AG10803 (cell line): ENCODE measurements around the gene UBAC1.

Source experiments
- DNase-seq: peaks from one replicate; pipeline ENCODE4 v3.0.0; 2010; ENCODE audit warnings: low read depth
- H3K4me3 ChIP-seq: 2 replicates; pipeline ENCODE4 v1.5.1; 2011; ENCODE audit warnings: mild to moderate bottlenecking, low read length, control low read depth
- CTCF ChIP-seq: conservative IDR thresholded peaks from 2 replicates; pipeline ENCODE4 v1.5.1; 2011; ENCODE audit warnings: mild to moderate bottlenecking, low read length, control low read depth, inconsistent platforms

The UBAC1 gene

GRCh38 chr9:135961277-135961715, at the start of gene UBAC1:
UBAC1 (minus strand) TSS chr9:135961373; CDS start chr9:135961162, 211 bp downstream.
- H3K4me3 ChIP-seq = peak within 1 kb of the TSS; percentile 75
- DNase-seq = peak; percentile 92
- TF ChIP-seq CTCF = peak; percentile 21; the same call in 1 of the 2 replicates

DNA sequence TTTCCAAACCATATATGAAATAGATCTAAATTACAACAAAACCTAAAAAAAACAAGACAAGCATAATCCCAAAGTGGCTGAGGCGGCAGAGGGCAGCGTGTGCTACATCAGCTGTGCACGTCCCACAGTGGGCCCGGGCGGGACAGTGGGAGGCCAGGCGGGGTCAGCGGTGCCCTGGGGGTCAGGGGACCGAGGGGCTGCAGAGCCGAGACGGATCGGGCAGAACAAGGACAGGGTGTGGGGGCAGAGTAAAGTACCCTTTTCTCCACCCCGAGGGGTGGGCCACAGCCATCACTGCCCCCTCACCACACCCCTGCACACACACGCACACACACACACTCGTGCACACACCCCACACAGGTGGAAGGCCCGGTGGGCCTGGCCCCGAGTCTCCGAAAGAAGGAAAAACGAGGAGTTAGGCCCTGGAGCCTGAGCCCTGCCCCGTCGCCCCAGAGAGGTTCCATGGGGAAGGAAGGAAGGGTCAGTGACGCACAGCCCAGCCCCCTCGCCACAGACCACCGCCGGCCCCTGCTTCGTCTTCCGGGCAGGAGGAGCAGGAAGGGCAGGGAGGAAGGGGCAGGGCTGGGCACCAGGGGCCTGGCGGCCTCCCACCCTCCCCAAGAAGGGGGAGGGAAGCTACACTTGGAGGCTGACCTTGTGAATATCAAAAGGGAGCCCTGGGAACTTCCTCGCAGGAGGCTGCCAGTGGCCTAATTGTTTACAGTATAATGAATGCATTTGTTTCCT, 49.6 kb upstream of the UBAC1 start:
- no peak overlapping the region for H3K4me3 ChIP-seq
- TF ChIP-seq CTCF = no peak
- DNase-seq = no peak

- no peak for DNase-seq
- no peak for TF ChIP-seq CTCF
- H3K4me3 ChIP-seq = no peak overlapping the region
Measured at GRCh38 chr9:136010176-136010575, 49.0 kb upstream of the UBAC1 start.

- no peak for DNase-seq
- H3K4me3 ChIP-seq = no peak overlapping the region
- no peak for TF ChIP-seq CTCF
Measured at GRCh38 chr9:136009516-136009915, 48.3 kb upstream of the UBAC1 start.

GRCh38 chr9:136008693-136008997, 47.5 kb upstream of the UBAC1 start:
- H3K4me3 ChIP-seq = no peak overlapping the region
- no peak for TF ChIP-seq CTCF
- no peak for DNase-seq

DNA sequence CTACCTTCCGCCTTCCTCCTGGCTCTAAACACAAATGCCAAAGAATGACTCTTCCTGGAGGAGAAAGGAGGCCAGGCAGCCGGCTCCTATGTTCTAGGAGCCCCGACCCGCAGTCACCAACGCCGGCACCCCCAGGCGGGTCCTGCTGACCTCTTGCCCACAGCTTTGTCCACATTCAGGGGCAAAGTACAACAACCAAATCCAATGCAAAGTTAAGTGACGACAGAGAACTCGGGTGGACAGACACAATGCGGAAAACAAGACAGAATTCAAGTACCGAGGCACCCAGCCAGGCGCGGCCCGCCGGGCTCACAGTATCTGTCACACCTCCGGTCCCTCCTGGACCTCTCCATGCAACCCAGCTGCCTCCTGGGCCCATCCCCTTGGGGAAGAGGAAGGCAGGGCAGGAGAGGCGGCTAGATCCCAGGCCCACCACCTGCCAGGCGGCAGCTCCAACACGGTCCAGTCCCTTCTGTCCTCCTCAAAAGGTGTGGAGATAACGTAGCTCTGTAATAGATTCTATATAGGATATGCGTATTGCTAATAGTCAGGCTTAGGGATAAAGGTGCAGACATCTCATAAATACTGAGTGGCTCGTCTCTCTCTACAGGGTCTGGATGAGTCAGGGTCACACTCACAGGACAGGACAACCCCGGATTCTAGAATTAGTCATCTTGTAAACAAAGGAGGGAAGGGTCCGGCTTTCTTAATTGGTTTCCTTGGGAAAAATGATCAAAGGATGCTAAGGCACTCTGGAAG, 46.9 kb upstream of the UBAC1 start:
- no peak overlapping the region for H3K4me3 ChIP-seq
- DNase-seq = peak; percentile 12
- TF ChIP-seq CTCF = no peak

DNA sequence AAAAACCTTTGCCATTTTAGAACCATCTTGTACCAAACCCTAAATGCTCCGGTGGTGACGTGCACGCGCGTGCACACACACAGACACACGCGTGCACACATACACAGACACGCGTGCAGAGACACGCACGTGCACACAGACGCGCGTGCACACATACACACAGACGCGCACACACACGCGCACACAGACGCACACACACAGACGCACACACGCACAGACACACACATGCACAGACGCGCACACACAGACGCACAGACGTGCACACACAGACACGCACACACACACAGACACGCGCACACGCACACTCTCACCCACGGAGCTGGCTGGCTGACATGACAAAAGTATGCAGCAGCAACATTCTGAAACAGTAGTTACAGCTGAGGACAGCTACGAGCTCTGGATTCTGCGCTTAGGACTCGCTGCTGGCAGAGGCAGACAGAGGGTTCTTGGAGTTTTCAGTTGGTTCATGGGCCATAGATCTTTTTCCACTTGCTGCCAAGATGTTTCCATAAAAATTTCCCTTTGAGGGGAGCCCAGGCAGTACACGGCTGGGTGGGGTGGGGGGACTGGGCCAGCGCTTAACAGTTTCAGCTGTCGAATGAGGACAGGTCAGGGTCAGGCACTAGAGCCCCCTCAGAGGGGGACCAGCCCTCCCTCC, 46.2 kb upstream of the UBAC1 start:
- no peak for TF ChIP-seq CTCF
- no peak for DNase-seq
- no peak overlapping the region for H3K4me3 ChIP-seq
